ENCODE measurements around the gene A4GNT.
"Not testable (repeated sequence)": the region's sequence is repeated elsewhere in the genome, so short reads cannot be mapped to it uniquely, and the experiment has no call there.

Gene A4GNT

DNA sequence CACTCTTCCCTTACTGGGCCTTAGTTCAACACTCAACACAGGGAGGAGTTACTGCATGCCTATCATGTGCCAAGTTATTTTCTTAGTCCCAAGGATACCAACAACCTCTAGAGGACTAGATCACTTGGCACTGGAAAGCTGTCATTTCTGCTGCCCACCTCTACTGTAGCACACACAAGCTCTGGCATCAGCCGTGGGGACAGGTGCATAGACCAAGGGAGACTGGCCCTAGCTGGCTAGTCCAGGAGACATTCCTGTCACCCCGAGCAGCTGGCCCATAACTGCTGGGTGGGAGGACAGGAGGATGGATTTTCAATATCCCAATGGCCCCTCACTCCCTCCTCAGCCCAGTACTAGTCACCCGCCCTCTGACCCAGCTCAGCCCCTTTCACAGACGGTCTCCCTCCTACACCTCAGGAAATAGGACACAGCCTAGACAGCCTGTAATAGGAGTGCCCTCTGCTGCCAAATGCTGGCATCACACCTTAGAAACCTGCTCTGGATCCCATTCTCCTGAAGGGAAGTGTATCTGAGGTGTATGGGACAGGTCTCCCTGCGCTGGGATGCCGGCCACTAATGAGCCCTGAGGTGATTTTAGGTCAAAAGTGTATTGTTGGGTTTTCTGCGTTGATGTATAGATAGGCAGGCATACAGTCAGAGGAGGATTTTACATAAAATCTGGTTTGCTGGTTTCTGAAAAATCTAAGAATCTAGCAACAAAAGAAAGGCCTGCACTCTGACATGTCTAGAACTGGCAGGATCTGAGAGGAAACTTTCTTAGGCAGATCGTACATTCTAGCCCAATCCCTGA is 13.4 kb downstream of the A4GNT start:
- peak; percentile 55 for DNase-seq

- peak; percentile 27 for DNase-seq
Observed at GRCh38 chr3:138114988-138115971, 16.9 kb downstream of the A4GNT start, which contains the start of gene DZIP1L. DZIP1L (minus strand) TSS chr3:138115608; CDS start chr3:138103971, 11,637 bp downstream.

DNA sequence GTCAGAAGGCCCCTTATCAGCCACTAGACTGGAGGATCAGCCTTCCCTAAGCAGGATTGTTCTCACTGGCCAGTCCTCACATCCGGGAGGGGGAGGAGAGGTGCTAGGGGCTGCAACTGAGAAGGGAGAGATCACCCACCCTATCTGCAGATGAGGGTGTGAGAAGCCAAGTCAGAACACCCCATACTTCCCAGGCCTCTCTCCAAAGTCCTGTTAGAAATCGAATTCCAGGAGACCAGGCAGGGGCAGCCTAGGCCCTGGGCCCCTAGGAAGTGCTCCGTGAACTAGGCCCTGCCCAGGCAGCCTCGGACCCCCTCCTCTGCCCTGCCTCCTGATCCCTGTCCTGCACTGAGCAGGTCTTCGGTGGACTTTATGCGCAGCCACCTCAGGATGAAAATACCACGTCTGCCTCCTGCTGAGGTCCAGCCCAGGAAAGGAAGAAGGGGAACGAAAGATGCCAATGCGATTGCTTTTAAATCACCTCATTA is 17.7 kb downstream of the A4GNT start:
- no peak for DNase-seq

GRCh38 chr3:138113326-138113725 is 18.9 kb downstream of the A4GNT start:
- DNase-seq = no peak

- DNase-seq = no peak
Observed at GRCh38 chr3:138112362-138112761, 19.8 kb downstream of the A4GNT start.

- DNase-seq = no peak
Observed at GRCh38 chr3:138105598-138105997, 26.6 kb downstream of the A4GNT start.

- DNase-seq = no peak
Observed at GRCh38 chr3:138103466-138103865, 28.7 kb downstream of the A4GNT start.

DNA sequence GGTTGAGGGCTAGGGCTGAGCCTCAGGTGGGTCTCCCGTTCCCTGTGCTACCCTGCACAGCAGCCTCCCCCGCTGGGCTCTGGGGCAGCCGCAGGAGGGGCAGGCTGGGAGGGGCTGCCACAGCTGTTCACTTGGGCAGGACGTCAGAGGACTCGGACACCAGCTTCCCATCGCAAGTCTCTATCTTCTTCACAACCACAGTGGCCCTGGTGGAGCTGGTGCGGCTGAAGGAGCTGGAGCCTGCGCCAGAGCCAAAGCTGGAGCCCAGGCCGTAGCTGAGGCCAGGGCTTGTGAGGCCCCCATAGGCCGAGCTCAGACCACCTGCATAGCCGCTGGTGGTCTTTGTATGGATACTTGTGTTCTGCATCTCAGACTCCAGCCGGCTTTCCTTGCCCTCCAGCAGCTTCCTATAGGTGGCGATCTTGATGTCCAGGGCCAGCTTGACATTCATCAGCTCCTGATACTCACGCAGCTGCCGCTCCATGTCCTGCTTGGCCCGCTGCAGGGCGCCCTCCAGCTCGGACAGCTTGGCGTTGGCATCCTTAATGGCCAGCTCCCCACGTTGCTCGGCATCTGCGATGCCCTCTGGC is 30.7 kb downstream of the A4GNT start:
- DNase-seq = not testable (repeated sequence)

DNA sequence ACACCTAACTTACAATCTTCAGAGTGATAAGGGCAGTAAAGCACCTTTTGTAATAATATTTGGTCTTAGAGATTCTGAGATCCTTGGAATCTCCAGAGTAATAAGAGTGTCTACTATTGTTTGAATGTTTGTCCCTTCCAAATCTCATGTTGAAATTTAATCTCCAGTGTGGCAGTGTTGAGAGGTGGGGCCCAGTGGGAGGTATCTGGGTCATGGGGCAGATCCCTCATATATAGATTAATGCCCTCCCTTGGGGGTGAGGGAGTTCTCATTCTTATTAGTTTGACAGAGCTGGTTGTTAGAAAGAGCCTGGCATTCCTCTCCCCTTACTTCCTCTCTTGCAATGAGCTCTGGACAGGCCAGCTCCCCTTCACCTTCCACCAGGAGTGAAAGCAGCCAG is 32.8 kb downstream of the A4GNT start:
- no peak for DNase-seq

- DNase-seq = no peak
Observed at GRCh38 chr3:138097192-138098172, 34.7 kb downstream of the A4GNT start.

DNA sequence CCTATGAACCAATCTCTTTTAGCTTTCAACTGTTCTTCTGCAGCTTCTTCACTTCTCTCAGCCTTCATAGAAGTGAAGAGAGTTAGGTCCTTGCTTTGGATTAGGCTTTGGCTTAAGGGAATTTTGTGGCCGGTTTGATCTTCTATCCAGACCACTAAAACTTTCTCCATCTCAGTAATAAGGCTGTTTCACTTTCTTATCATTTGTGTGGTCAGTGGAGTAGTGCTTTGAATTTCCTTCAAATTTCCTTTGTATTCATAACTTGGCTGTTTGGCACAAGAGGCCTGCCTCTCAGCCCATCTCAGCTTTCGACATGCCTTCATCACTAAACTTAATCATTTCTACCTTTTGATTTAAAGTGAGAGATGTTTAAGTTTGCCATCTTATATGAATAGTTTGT is 38.5 kb downstream of the A4GNT start:
- no peak for DNase-seq

DNA sequence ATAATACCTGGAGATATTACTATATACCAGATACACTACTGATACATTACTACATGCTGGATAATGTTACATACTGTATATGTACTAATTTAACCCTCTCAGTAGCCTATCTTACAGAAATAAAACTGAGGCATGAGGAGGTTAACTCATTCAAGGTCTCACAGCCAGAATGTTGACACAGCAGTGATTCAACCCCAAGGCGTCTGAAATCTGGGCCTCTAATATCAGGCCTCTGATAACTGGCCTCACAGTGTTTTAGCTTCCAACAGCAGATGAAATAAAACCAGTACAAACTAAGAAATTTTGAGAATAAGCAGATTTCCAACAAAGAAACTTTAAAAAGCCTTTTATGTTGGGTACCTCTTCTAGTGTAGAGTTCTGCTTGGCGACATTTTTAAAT is 40.2 kb downstream of the A4GNT start:
- DNase-seq = no peak

DNA sequence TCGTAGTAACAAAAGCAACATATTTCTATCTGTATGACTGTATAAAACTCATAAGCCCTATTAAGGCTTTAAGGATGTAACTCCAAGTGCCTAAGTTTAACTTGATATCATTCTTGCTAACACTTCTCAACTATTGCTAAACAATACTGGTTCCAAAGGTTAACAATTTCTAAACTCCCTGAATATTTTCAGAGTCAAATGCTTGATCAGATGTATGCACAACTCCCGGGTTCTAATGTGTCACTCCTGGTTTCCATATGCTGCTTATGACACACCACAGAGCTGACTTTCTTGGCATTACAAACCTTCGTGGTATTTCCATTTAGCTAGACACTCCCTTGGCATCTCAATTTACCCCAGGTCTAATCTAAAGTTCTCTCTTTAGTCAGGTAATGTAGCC is 43.1 kb downstream of the A4GNT start:
- no peak for DNase-seq

GRCh38 chr3:138085745-138086144 is 46.4 kb downstream of the A4GNT start:
- not testable (repeated sequence) for DNase-seq

DNA sequence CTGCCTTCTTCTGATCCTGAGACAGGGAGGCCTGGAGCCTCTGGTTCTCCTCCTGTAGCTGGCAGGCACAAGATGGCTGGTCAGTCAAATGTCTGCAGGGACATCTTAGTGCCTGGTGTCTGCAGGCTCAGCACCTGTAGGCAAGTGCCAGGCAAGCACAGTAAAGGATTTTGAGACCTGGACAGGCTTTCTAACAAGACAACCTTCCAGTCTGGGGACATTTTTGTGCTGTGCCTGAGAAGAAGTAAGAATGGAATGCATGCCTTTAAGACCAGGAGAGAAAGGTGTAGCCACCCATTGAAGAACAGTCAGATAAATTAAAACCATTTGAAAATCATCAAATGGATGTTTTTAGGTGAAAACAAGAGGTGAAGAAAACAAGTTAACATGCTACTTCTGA is 48.0 kb downstream of the A4GNT start:
- DNase-seq = no peak

- no peak for DNase-seq
Observed at GRCh38 chr3:138082992-138083386, 49.2 kb downstream of the A4GNT start.

DNA sequence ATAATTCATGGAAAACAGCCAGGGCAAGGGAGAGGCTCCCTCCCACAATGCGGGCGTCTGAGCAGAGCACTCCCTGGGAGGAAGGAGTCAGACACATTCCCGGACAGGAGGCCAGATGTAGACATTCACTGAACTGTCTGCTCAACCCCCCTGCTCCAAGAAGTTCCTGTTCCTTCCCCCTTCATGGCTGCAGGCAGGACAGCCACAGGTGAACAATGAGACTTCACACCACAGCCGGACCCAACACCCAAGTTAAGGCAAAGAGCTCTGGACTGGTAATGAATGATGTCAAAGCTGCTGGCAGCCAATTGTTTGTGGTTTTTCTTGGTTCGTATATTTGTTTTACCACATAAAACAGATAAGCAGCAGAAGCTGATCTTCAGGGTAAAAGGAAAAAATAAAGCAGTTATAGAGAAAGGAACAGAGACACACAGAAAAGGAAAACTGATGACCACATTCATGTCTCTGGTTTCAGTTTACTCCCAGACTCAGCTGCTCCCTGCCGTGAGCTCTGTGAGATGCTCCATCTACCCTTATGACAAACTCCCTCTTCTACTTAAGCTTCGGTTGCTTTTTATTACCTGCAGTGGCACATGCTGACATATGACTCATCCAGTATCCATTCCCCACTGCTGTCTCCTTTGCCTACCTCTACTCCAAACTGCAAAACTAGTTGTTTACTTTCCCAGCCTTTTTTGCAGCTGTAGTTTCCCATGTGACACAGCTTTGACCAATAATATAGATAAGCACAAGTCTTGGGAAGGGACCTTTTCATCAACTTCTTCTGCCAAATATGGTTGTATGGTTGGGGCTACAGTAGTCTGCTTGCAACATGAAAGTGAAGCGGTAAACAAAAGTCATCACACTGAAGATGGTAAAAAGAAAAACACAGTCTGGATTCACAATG is 49.9 kb downstream of the A4GNT start:
- DNase-seq = no peak

DNA sequence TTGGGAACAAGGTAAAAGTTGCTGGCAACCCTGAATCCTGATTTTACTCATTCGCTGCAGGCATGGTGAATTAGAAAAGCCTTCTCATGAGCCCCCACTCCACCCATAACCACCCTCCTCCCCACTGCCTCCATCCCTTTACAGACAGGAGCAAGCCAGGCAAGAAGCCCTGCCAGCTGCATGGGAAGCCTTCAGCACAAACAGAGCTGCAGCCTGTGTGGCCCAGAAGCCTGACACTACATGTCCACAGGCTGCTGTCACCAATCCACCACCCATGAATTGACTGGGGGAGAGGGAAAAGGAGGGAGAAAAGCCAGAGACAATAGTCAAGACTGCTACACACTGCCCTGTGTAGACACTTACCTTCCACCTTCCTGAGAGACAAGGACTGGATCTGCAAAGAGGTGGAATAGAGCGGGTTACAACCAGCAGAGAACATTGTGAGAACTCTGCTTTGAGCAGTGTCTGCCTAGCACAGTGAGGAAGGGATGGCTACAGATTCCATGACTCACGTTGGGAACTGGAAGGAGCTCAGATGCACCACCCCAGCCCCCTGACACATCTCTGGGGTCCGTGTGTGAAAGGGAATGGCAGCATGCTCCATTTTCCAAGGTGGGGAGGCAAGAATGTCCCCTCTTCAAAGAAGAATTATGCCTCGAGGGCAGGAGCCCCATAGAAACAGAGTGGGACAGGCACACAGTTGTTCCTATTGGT is 50.7 kb downstream of the A4GNT start:
- no peak for DNase-seq

GRCh38 chr3:138079901-138080300 is 52.3 kb downstream of the A4GNT start:
- no peak for DNase-seq

- no peak for DNase-seq
Observed at GRCh38 chr3:138078901-138079344, 53.3 kb downstream of the A4GNT start.
